Calu3 (cell line): ENCODE results near the gene MED29. TPM values are rescaled to one million over a fixed set of nuclear protein-coding genes. Genes with fewer than 3 reads are reported as not detected.

Source experiments
- BruUV-seq: library from RNA; stranded (reverse); fragments of 400-500 nt; replicated peaks from 2 replicates; lab custom pipeline; 2021; lab: Mats Ljungman, UMichigan
- CTCF ChIA-PET: fragments of 300-600 bp; sonication (Branson Sonifier 250); formaldehyde crosslinking; loops from one replicate; lab custom pipeline; 2022; ENCODE audit warnings: antibody characterized with exemption; lab: Charles Lee
- DNase-seq: peaks from one replicate; pipeline ENCODE4 v3.0.0; 2022
- H3K27ac Mint-ChIP-seq: one replicate; pipeline ENCODE4 v1.8.0; 2022; ENCODE audit warnings: mixed read lengths; ENCODE audit not compliant: unreplicated experiment
- H3K27me3 Mint-ChIP-seq: one replicate; pipeline ENCODE4 v1.8.0; 2022; ENCODE audit warnings: mixed read lengths; ENCODE audit not compliant: unreplicated experiment
- H3K36me3 Mint-ChIP-seq: one replicate; pipeline ENCODE4 v1.8.0; 2022; ENCODE audit warnings: mild to moderate bottlenecking, moderate library complexity, mixed read lengths; ENCODE audit not compliant: insufficient read depth, unreplicated experiment
- H3K4me1 Mint-ChIP-seq: one replicate; pipeline ENCODE4 v1.8.0; 2022; ENCODE audit warnings: mild to moderate bottlenecking, low read depth, mixed read lengths; ENCODE audit not compliant: unreplicated experiment
- H3K4me3 Mint-ChIP-seq: one replicate; pipeline ENCODE4 v1.8.0; 2022; ENCODE audit warnings: mild to moderate bottlenecking, low read depth, moderate library complexity, mixed read lengths; ENCODE audit not compliant: unreplicated experiment
- H3K9me3 Mint-ChIP-seq: one replicate; pipeline ENCODE4 v1.8.0; 2022; ENCODE audit warnings: low read depth, mixed read lengths; ENCODE audit not compliant: unreplicated experiment
- CTCF ChIP-seq: fragments of 200-600 bp; IDR thresholded peaks from one replicate; pipeline ENCODE4 v1.8.0; 2022; ENCODE audit warnings: antibody characterized with exemption; ENCODE audit not compliant: unreplicated experiment
- intact Hi-C: fragments of 100-400 bp; cut with micrococcal nuclease; formaldehyde crosslinking; loops from one replicate; pipeline ENCODE4 v1.10.0; 2022; ENCODE audit not compliant: unreplicated experiment
- total RNA-seq: library from RNA; stranded (reverse); gene quantifications from 2 replicates; pipeline ENCODE4 v1.2.3, GENCODE V29; 2022

The MED29 gene
- total RNA-seq, 1 experiment from 2014 or later, result 56.8 TPM

GRCh38 chr19:39379865-39380396 is 11.2 kb upstream of the MED29 start:
- Mint-ChIP-seq H3K36me3 (peaks cover 56% of the 10 kb centered on the region), H3K27me3 (no peaks in the 10 kb centered on the region), H3K4me3 (no peak overlapping the region), H3K9me3 (no peaks in the 10 kb centered on the region), H3K4me1 (no peaks in the 10 kb centered on the region), H3K27ac (no peak overlapping the region)
- CTCF ChIA-PET, result no interaction called here
- no TSS peak for BruUV-seq
- intact Hi-C loops, result no loop called here
- no peak for TF ChIP-seq CTCF
- no peak for DNase-seq

GRCh38 chr19:39380521-39381502 is 10.4 kb upstream of the MED29 start:
- no peak for DNase-seq
- no TSS peak for BruUV-seq
- intact Hi-C loops, result no loop called here
- Mint-ChIP-seq H3K4me3 (no peak overlapping the region), H3K36me3 (peaks cover 63% of the 10 kb centered on the region), H3K9me3 (no peaks in the 10 kb centered on the region), H3K27me3 (no peaks in the 10 kb centered on the region), H3K27ac (no peak overlapping the region), H3K4me1 (no peaks in the 10 kb centered on the region)
- no peak for TF ChIP-seq CTCF
- CTCF ChIA-PET, result no interaction called here

- peaks cover 75% of the 10 kb centered on the region for H3K36me3 Mint-ChIP-seq
- DNase-seq, result no peak
These were observed 9.1 kb upstream of the MED29 start for GRCh38 chr19:39381910-39382611.

More at GRCh38 chr19:39381910-39382611, 9.1 kb upstream of the MED29 start:
- Mint-ChIP-seq H3K9me3 (no peaks in the 10 kb centered on the region), H3K4me1 (no peaks in the 10 kb centered on the region), H3K4me3 (no peak overlapping the region), H3K27ac (no peak overlapping the region), H3K27me3 (no peaks in the 10 kb centered on the region)
- CTCF ChIA-PET, result no interaction called here
- BruUV-seq, result no TSS peak
- no peak for TF ChIP-seq CTCF
- intact Hi-C loops, result no loop called here
